GM23338 (cell line): Measurements from ENCODE around the gene DIRAS2. TPM values are rescaled to one million over a fixed set of nuclear protein-coding genes. Genes with fewer than 3 reads are reported as not detected.

ENCODE experiments used
- ATAC-seq: fragments of 200-7000 bp; cut with Tn5 transposase; 3 replicates; pipeline ENCODE4 v1.9.1; 2020
- DNase-seq: peaks from one replicate; pipeline ENCODE4 v3.0.0-alpha.2; 2015; ENCODE audit warnings: low spot score
- H2AFZ ChIP-seq: fragments of 200-600 bp; sonication (generic); 2 replicates; pipeline ENCODE4 v1.8.0; 2016; ENCODE audit warnings: antibody characterized with exemption, mild to moderate bottlenecking, moderate library complexity
- H3F3A ChIP-seq: fragments of 200-600 bp; sonication (generic); replicated peaks from 2 replicates; pipeline ENCODE4 v1.8.0; 2017; ENCODE audit warnings: antibody characterized with exemption, mixed run types, low read depth
- H3K27ac ChIP-seq: fragments of 200-600 bp; sonication (generic); 2 replicates; pipeline ENCODE4 v1.6.1; 2016; ENCODE audit warnings: low read depth
- H3K27me3 ChIP-seq: fragments of 200-600 bp; sonication (generic); 2 replicates; pipeline ENCODE4 v1.8.0; 2016; ENCODE audit warnings: mild to moderate bottlenecking, mixed run types, moderate library complexity; ENCODE audit not compliant: insufficient read depth
- H3K36me3 ChIP-seq: fragments of 200-600 bp; sonication (generic); 2 replicates; pipeline ENCODE4 v1.8.0; 2016; ENCODE audit warnings: mild to moderate bottlenecking; ENCODE audit not compliant: insufficient read depth
- H3K4me1 ChIP-seq: fragments of 200-600 bp; sonication (generic); 2 replicates; pipeline ENCODE4 v1.8.0; 2016; ENCODE audit warnings: mild to moderate bottlenecking, moderate library complexity; ENCODE audit not compliant: insufficient read depth
- H3K4me2 ChIP-seq: fragments of 200-600 bp; sonication (generic); 2 replicates; pipeline ENCODE4 v1.7.1; 2017; ENCODE audit warnings: mixed run types
- H3K4me3 ChIP-seq: fragments of 200-600 bp; sonication (generic); 2 replicates; pipeline ENCODE4 v1.6.1; 2016; ENCODE audit warnings: mixed run types
- H3K79me2 ChIP-seq: fragments of 200-600 bp; sonication (generic); replicated peaks from 2 replicates; pipeline ENCODE4 v1.8.0; 2017; ENCODE audit warnings: mild to moderate bottlenecking; ENCODE audit not compliant: insufficient read depth
- H3K9me2 ChIP-seq: fragments of 200-600 bp; sonication (generic); 2 replicates; pipeline ENCODE4 v1.8.0; 2017; ENCODE audit not compliant: insufficient read depth
- H4K20me1 ChIP-seq: fragments of 200-600 bp; sonication (generic); replicated peaks from 2 replicates; pipeline ENCODE4 v1.8.0; 2017; ENCODE audit warnings: mild to moderate bottlenecking; ENCODE audit not compliant: insufficient read depth
- H3K27ac Mint-ChIP-seq: 2 replicates; pipeline ENCODE4 v1.8.0; 2020; ENCODE audit warnings: inconsistent platforms, mild to moderate bottlenecking, moderate library complexity, mixed read lengths
- H3K27me3 Mint-ChIP-seq: 3 replicates; pipeline ENCODE4 v1.8.0; 2022; ENCODE audit warnings: low read depth, mild to moderate bottlenecking, moderate library complexity, mixed read lengths, inconsistent platforms; ENCODE audit not compliant: insufficient read depth, poor library complexity
- H3K36me3 Mint-ChIP-seq: 3 replicates; pipeline ENCODE4 v1.8.0; 2021; ENCODE audit warnings: low read depth, mild to moderate bottlenecking, inconsistent platforms, moderate library complexity, mixed read lengths
- H3K4me1 Mint-ChIP-seq: 3 replicates; pipeline ENCODE4 v1.8.0; 2020; ENCODE audit warnings: mild to moderate bottlenecking, inconsistent platforms, mixed read lengths
- H3K4me3 Mint-ChIP-seq: 3 replicates; pipeline ENCODE4 v1.8.0; 2021; ENCODE audit warnings: moderate library complexity, mild to moderate bottlenecking, inconsistent platforms, mixed read lengths
- H3K9me3 Mint-ChIP-seq: 3 replicates; pipeline ENCODE4 v1.8.0; 2020; ENCODE audit warnings: moderate library complexity, mild to moderate bottlenecking, inconsistent platforms, mixed read lengths
- EZH2phosphoT487 ChIP-seq: fragments of 200-600 bp; sonication (generic); IDR thresholded peaks from one replicate; pipeline ENCODE4 v1.8.1; 2018; ENCODE audit warnings: antibody characterized with exemption; ENCODE audit not compliant: unreplicated experiment
- JUNB ChIP-seq: IDR thresholded peaks from one replicate; pipeline ENCODE4 v1.6.1; 2016; ENCODE audit warnings: antibody characterized with exemption; ENCODE audit not compliant: unreplicated experiment
- NANOG ChIP-seq: IDR thresholded peaks from 2 replicates; pipeline ENCODE4 v1.6.1; 2016; ENCODE audit warnings: antibody characterized with exemption, borderline replicate concordance
- POLR2AphosphoS5 ChIP-seq: IDR thresholded peaks from 2 replicates; pipeline ENCODE4 v1.6.1; 2016; ENCODE audit warnings: antibody characterized with exemption, low read depth
- ZNF114 ChIP-seq: fragments of 250-450 bp; sonication (Bioruptor Pico); IDR thresholded peaks from 2 replicates; pipeline ENCODE4 v1.5.0; 2020; ENCODE audit warnings: mild to moderate bottlenecking, moderate library complexity
- ZNF331 ChIP-seq: fragments of 250-450 bp; sonication (Bioruptor Pico); IDR thresholded peaks from 2 replicates; pipeline ENCODE4 v1.5.0; 2020; ENCODE audit warnings: low read depth, mild to moderate bottlenecking, moderate library complexity
- ZNF462 ChIP-seq: fragments of 250-450 bp; sonication (Bioruptor Pico); IDR thresholded peaks from 2 replicates; pipeline ENCODE4 v1.5.0; 2020; ENCODE audit warnings: mild to moderate bottlenecking, moderate library complexity
- polyA plus RNA-seq: library from polyadenylated mRNA; unstranded; fragments of >200 nt; fragmentation: Nextera tagmentation; extraction: Ambion mirVana; gene quantifications from 2 replicates; pipeline ENCODE4 v1.2.1, GENCODE V29; 2016
- total RNA-seq: library from RNA; depleted of rRNA; stranded (reverse); fragments of >200 nt; shearing (Covaris generic); gene quantifications from 2 replicates; pipeline ENCODE4 v1.2.3, GENCODE V29; 2014
- TF ChIP-seq, protein P1 (sequence below), 2 experiments: fragments of 200-600 bp in 1 of 2; sonication (generic) in 1 of 2; conservative IDR thresholded peaks; 2 replicates each; pipeline versions ENCODE4 v1.5.1 to v1.6.1; 2016 to 2017; ENCODE audit warnings: antibody characterized with exemption in 2 of 2, low read depth in 2 of 2, mild to moderate bottlenecking in 2 of 2, moderate library complexity in 1 of 2
- TF ChIP-seq, protein P2 (sequence below): IDR thresholded peaks from one replicate; pipeline ENCODE4 v1.6.1; 2018; ENCODE audit warnings: antibody characterized with exemption; ENCODE audit not compliant: unreplicated experiment
- TF ChIP-seq, protein P3 (sequence below): IDR thresholded peaks from 2 replicates; pipeline ENCODE4 v1.6.1; 2016; ENCODE audit warnings: antibody characterized with exemption

Gene DIRAS2
- total and polyA plus RNA-seq, 2 experiments from 2014 or later = 0.13 to 0.28 TPM

DNA sequence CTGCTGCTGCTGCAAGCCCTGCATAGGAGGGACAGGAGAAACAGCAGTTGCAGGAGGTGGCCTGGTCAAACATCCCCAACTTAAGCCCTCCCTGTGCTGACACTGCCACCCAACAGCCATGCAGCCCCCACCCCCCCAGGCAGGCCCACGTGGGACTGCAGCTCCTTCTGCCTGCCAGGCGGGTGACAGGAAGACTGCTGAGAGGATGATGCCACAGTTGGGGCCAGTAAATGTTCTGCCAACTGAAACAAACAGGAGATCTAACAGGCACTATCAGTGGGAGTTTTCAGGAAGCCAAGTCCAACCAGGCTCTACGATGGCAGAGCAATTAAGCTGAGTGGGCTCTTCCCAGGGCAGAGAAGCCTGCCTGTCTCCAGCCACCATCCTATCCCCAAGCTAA lies 31.1 kb downstream of the DIRAS2 start (continued):
- TF ChIP-seq ZNF462 (CRISPR knock-in tag) (no peak), EZH2phosphoT487 (no peak), JUNB (no peak), NANOG (no peak), ZNF114 (CRISPR knock-in tag) (no peak)
- TF ChIP-seq, protein P1, sequence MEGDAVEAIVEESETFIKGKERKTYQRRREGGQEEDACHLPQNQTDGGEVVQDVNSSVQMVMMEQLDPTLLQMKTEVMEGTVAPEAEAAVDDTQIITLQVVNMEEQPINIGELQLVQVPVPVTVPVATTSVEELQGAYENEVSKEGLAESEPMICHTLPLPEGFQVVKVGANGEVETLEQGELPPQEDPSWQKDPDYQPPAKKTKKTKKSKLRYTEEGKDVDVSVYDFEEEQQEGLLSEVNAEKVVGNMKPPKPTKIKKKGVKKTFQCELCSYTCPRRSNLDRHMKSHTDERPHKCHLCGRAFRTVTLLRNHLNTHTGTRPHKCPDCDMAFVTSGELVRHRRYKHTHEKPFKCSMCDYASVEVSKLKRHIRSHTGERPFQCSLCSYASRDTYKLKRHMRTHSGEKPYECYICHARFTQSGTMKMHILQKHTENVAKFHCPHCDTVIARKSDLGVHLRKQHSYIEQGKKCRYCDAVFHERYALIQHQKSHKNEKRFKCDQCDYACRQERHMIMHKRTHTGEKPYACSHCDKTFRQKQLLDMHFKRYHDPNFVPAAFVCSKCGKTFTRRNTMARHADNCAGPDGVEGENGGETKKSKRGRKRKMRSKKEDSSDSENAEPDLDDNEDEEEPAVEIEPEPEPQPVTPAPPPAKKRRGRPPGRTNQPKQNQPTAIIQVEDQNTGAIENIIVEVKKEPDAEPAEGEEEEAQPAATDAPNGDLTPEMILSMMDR (conservative IDR thresholded peaks at IDR 0.05; ENCODE audit: low read depth in 2 of 2) = no peak

- Histone ChIP-seq H3K79me2 (no peaks in the 10 kb centered on the region), H3K27ac (no peak overlapping the region), H3K9me2 (peaks cover 6% of the 10 kb centered on the region), H3K4me2 (no peak overlapping the region), H3K27me3 (no peaks in the 10 kb centered on the region), H3K4me3 (no peak overlapping the region), H3K36me3 (no peaks in the 10 kb centered on the region), H4K20me1 (no peaks in the 10 kb centered on the region), H2AFZ (no peak overlapping the region; the same call in 1 of the 2 replicates), H3F3A (no peaks in the 10 kb centered on the region), H3K4me1 (no peaks in the 10 kb centered on the region)
- H3K9me3 Mint-ChIP-seq = no peaks in the 10 kb centered on the region
- H3K27ac Mint-ChIP-seq = no peak overlapping the region
- ATAC-seq = no peak
- no peak overlapping the region for H3K4me3 Mint-ChIP-seq
- no peaks in the 10 kb centered on the region for H3K36me3 Mint-ChIP-seq
- no peaks in the 10 kb centered on the region; the same call in 2 of the 3 replicates for H3K4me1 Mint-ChIP-seq
- DNase-seq = no peak
- H3K27me3 Mint-ChIP-seq = peaks cover 4% of the 10 kb centered on the region
- TF ChIP-seq ZNF331 (CRISPR knock-in tag) = no peak
- TF ChIP-seq, protein P2, sequence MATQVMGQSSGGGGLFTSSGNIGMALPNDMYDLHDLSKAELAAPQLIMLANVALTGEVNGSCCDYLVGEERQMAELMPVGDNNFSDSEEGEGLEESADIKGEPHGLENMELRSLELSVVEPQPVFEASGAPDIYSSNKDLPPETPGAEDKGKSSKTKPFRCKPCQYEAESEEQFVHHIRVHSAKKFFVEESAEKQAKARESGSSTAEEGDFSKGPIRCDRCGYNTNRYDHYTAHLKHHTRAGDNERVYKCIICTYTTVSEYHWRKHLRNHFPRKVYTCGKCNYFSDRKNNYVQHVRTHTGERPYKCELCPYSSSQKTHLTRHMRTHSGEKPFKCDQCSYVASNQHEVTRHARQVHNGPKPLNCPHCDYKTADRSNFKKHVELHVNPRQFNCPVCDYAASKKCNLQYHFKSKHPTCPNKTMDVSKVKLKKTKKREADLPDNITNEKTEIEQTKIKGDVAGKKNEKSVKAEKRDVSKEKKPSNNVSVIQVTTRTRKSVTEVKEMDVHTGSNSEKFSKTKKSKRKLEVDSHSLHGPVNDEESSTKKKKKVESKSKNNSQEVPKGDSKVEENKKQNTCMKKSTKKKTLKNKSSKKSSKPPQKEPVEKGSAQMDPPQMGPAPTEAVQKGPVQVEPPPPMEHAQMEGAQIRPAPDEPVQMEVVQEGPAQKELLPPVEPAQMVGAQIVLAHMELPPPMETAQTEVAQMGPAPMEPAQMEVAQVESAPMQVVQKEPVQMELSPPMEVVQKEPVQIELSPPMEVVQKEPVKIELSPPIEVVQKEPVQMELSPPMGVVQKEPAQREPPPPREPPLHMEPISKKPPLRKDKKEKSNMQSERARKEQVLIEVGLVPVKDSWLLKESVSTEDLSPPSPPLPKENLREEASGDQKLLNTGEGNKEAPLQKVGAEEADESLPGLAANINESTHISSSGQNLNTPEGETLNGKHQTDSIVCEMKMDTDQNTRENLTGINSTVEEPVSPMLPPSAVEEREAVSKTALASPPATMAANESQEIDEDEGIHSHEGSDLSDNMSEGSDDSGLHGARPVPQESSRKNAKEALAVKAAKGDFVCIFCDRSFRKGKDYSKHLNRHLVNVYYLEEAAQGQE = no peak
- TF ChIP-seq NANOG = no peak
- no peak for TF ChIP-seq POLR2AphosphoS5
- TF ChIP-seq, protein P3, sequence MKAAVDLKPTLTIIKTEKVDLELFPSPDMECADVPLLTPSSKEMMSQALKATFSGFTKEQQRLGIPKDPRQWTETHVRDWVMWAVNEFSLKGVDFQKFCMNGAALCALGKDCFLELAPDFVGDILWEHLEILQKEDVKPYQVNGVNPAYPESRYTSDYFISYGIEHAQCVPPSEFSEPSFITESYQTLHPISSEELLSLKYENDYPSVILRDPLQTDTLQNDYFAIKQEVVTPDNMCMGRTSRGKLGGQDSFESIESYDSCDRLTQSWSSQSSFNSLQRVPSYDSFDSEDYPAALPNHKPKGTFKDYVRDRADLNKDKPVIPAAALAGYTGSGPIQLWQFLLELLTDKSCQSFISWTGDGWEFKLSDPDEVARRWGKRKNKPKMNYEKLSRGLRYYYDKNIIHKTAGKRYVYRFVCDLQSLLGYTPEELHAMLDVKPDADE = no peak
- TF ChIP-seq, protein P1 (conservative IDR thresholded peaks at IDR 0.05; ENCODE audit: low read depth in 2 of 2) = no peak
Observed at GRCh38 chr9:90611121-90611520, 31.5 kb downstream of the DIRAS2 start.
